Mesenchymal stem cell (in vitro differentiated cells and primary cell): Measurements from ENCODE around the gene TEDC2.

ENCODE experiments used
- DNase-seq: peaks from one replicate; pipeline ENCODE4 v3.0.0-alpha.2; 2013
- H2AFZ ChIP-seq: one replicate; pipeline ENCODE4 v1.6.1; 2013; ENCODE audit warnings: low read depth, mild to moderate bottlenecking, control low read depth, inconsistent platforms, low read length, moderate library complexity
- H2AK5ac ChIP-seq: 2 replicates; pipeline ENCODE4 v1.6.1; 2013; ENCODE audit warnings: low read length, moderate library complexity, mild to moderate bottlenecking, inconsistent platforms; ENCODE audit not compliant: severe bottlenecking
- H2BK120ac ChIP-seq: one replicate; pipeline ENCODE4 v1.6.1; 2013; ENCODE audit warnings: low read depth, mild to moderate bottlenecking, inconsistent platforms, low read length, moderate library complexity
- H2BK12ac ChIP-seq, 2 experiments: one replicate each; pipeline ENCODE4 v1.6.1; 2013; ENCODE audit warnings: inconsistent platforms in 2 of 2, low read length in 2 of 2, mild to moderate bottlenecking in 2 of 2, moderate library complexity in 2 of 2, control low read depth in 1 of 2
- H2BK15ac ChIP-seq: one replicate; pipeline ENCODE4 v1.6.1; 2013; ENCODE audit warnings: mild to moderate bottlenecking, low read depth, inconsistent platforms; ENCODE audit not compliant: poor library complexity, severe bottlenecking
- H2BK5ac ChIP-seq: 2 replicates; pipeline ENCODE4 v1.6.1; 2013; ENCODE audit warnings: low read depth, mild to moderate bottlenecking, low read length, control low read depth, inconsistent platforms; ENCODE audit not compliant: poor library complexity, severe bottlenecking
- H3K14ac ChIP-seq, 2 experiments: one replicate each; pipeline ENCODE4 v1.6.1; 2013; ENCODE audit warnings: inconsistent platforms in 2 of 2, low read length in 2 of 2, control low read depth in 1 of 2, mild to moderate bottlenecking in 1 of 2, moderate library complexity in 1 of 2
- H3K18ac ChIP-seq, 2 experiments: one replicate each; pipeline ENCODE4 v1.6.1; 2013; ENCODE audit warnings: inconsistent platforms in 2 of 2, low read length in 2 of 2, control low read depth in 1 of 2, low read depth in 1 of 2, mild to moderate bottlenecking in 1 of 2
- H3K23ac ChIP-seq, 2 experiments: one replicate each; pipeline ENCODE4 v1.6.1; 2013; ENCODE audit warnings: inconsistent platforms in 2 of 2, low read length in 2 of 2, mild to moderate bottlenecking in 2 of 2, moderate library complexity in 2 of 2, control low read depth in 1 of 2
- H3K27ac ChIP-seq: 2 replicates; pipeline ENCODE4 v1.5.1; 2013; ENCODE audit warnings: mild to moderate bottlenecking, moderate library complexity, low read length, control low read depth, inconsistent platforms; ENCODE audit not compliant: poor library complexity, severe bottlenecking
- H3K27me3 ChIP-seq, 2 experiments: 2 replicates each; pipeline versions ENCODE4 v1.6.1 to v1.7.0; 2013; ENCODE audit warnings: low read length in 2 of 2, mild to moderate bottlenecking in 2 of 2, moderate library complexity in 2 of 2, control low read depth in 1 of 2, inconsistent platforms in 1 of 2; ENCODE audit not compliant: control insufficient read depth in 1 of 2, insufficient read depth in 1 of 2
- H3K36me3 ChIP-seq, 2 experiments: 2 replicates each; pipeline versions ENCODE4 v1.6.1 to v1.7.0; 2013; ENCODE audit warnings: low read length in 2 of 2, control low read depth in 1 of 2, inconsistent platforms in 1 of 2, low read depth in 1 of 2, mild to moderate bottlenecking in 1 of 2; ENCODE audit not compliant: insufficient read depth in 2 of 2, control insufficient read depth in 1 of 2
- H3K4ac ChIP-seq, 2 experiments: one replicate each; pipeline ENCODE4 v1.6.1; 2013; ENCODE audit warnings: inconsistent platforms in 2 of 2, low read length in 2 of 2, mild to moderate bottlenecking in 2 of 2, moderate library complexity in 2 of 2, control low read depth in 1 of 2, low read depth in 1 of 2
- H3K4me1 ChIP-seq: 2 replicates; pipeline ENCODE4 v1.6.1; 2013; ENCODE audit warnings: low read depth, low read length, control low read depth; ENCODE audit not compliant: control insufficient read depth, insufficient read depth
- H3K4me2 ChIP-seq: 2 replicates; pipeline ENCODE4 v1.6.1; 2013; ENCODE audit warnings: low read length, mild to moderate bottlenecking, inconsistent platforms; ENCODE audit not compliant: poor library complexity, severe bottlenecking
- H3K4me3 ChIP-seq, 2 experiments: 2 replicates each; pipeline versions ENCODE4 v1.5.1 to v1.7.0; 2013; ENCODE audit warnings: low read length in 2 of 2, mild to moderate bottlenecking in 2 of 2, control low read depth in 1 of 2, low read depth in 1 of 2; ENCODE audit not compliant: insufficient read depth in 1 of 2
- H3K79me1 ChIP-seq: replicated peaks from 2 replicates; pipeline ENCODE4 v1.6.1; 2013; ENCODE audit warnings: mild to moderate bottlenecking, control low read depth, low read length, inconsistent platforms; ENCODE audit not compliant: poor library complexity, severe bottlenecking
- H3K9ac ChIP-seq: 2 replicates; pipeline ENCODE4 v1.7.0; 2013; ENCODE audit warnings: mild to moderate bottlenecking, low read length, moderate library complexity
- H3K9me3 ChIP-seq: 2 replicates; pipeline ENCODE4 v1.7.0; 2013; ENCODE audit warnings: mild to moderate bottlenecking, low read length; ENCODE audit not compliant: control insufficient read depth
- H4K8ac ChIP-seq: one replicate; pipeline ENCODE4 v1.6.1; 2013; ENCODE audit warnings: inconsistent platforms, mild to moderate bottlenecking, low read length, moderate library complexity
- H4K91ac ChIP-seq: one replicate; pipeline ENCODE4 v1.6.1; 2013; ENCODE audit warnings: mild to moderate bottlenecking, low read length, inconsistent platforms
- WGBS: methylation state at CpG from one replicate; pipeline ENCODE4 v1.1.7; 2013; ENCODE audit warnings: mixed read lengths; 5-methylcytosine and 5-hydroxymethylcytosine counted together

Gene TEDC2

DNA sequence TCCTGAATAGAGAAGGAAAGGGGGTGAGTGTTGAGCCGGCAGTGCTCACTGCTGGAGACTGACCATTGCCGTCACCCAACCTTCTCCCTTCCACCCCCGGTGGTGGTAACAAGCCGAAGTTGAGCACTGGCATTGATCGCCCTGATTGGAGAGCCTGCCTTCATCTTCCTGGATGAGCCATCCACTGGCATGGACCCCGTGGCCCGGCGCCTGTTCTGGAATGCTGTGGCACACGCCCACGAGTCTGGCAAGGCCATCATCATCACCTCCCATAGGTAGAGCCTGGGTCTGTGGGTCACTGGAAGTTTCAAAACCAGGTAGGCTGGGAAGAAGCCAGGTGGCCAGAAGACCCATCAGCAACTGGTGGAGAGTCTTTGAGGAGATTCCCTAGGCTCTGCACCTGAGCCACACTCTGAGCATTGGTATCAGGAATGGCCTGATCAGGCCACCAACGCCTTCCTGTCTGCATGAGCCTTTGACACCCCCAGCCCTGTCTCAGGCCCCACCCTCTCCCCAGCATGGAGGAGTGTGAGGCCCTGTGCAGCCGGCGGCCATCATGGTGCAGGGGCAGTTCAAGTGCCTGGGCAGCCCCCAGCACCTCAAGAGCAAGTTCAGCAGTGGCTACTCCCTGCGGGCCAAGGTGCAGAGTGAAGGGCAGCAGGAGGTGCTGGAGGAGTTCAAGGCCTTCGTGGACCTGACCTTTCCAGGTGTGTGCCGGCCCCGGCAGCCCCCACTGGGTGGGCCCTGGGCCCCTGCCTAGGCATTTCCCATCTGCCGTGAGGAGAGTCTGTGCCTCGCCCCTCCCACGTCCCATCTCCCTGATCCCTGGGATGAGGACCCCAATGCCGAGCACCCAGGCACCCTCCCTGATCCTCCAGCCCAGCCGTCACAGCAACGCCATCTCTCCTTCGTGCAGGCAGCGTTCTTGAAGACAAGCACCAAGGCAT lies 35.6 kb upstream of the TEDC2 start:
- no peak overlapping the region for H3K4ac ChIP-seq
- 92% methylated on average over 24 of the region's 25 CpGs for WGBS

DNA sequence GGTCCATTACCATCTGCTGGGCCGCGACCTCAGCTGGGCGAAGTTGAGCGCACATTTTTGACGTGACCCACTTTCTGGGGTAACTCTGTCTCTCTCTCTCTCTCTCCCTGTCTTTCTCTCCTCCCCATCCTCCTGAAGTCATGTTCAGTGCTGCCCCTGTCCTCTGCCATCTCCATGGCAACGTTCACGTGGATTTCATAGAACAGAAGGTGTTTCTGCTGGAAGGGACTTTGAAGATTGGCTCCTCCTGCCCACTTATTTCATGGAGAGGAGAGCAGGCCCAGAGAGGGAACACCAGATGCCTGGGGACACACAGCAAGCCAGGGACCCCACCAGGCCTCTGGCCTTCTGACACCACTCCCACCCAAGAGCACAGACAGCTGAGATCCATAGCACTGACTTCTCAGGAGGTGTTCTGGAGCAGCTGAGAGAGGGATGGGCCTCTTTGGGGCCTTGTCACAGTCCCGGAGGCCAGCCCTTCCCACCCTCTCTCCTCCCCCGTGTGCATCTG lies 34.8 kb upstream of the TEDC2 start:
- Histone ChIP-seq H3K4me3 (no peak overlapping the region), H3K79me1 (peaks cover 5% of the 10 kb centered on the region), H3K18ac (no peak overlapping the region), H2AFZ (no peak overlapping the region), H2BK12ac (no peak overlapping the region), H3K23ac (no peak overlapping the region), H3K36me3 (no peaks in the 10 kb centered on the region), H3K9me3 (no peaks in the 10 kb centered on the region), H3K14ac (no peak overlapping the region), H3K4me1 (peaks cover 10% of the 10 kb centered on the region), H3K9ac (no peak overlapping the region), H4K8ac (no peak overlapping the region), H4K91ac (no peak overlapping the region), H3K4ac (no peak overlapping the region), H2AK5ac (no peak overlapping the region), H3K4me2 (no peak overlapping the region), H3K27me3 (peaks cover 13 to 17% of the 10 kb centered on the region in 2 experiments), H3K27ac (no peak overlapping the region), H2BK15ac (no peak overlapping the region), H2BK5ac (no peak overlapping the region), H2BK120ac (no peak overlapping the region)
- 94% methylated on average over 9 of the region's 9 CpGs for WGBS
- DNase-seq = no peak

More for the DNA sequence above, 35.6 kb upstream of the TEDC2 start:
- H2AFZ ChIP-seq = no peak overlapping the region
- no peak overlapping the region for H2BK5ac ChIP-seq
- no peak overlapping the region for H3K18ac ChIP-seq
- H3K27ac ChIP-seq = no peak overlapping the region
- no peak overlapping the region for H3K4me2 ChIP-seq
- H3K23ac ChIP-seq = no peak overlapping the region
- no peak overlapping the region for H2AK5ac ChIP-seq
- H4K91ac ChIP-seq = peak overlapping the region; percentile 49
- no peak overlapping the region for H3K9ac ChIP-seq
- no peak overlapping the region for H3K14ac ChIP-seq
- DNase-seq = no peak
- H3K36me3 ChIP-seq = no peaks in the 10 kb centered on the region
- no peak overlapping the region for H4K8ac ChIP-seq
- no peak overlapping the region for H3K4me3 ChIP-seq
- H3K4me1 ChIP-seq = peaks cover 9% of the 10 kb centered on the region
- H2BK15ac ChIP-seq = no peak overlapping the region
- no peaks in the 10 kb centered on the region for H3K9me3 ChIP-seq
- peaks cover 13 to 17% of the 10 kb centered on the region in 2 experiments for H3K27me3 ChIP-seq
- peaks cover 3% of the 10 kb centered on the region for H3K79me1 ChIP-seq
- no peak overlapping the region for H2BK120ac ChIP-seq
- no peak overlapping the region for H2BK12ac ChIP-seq

DNA sequence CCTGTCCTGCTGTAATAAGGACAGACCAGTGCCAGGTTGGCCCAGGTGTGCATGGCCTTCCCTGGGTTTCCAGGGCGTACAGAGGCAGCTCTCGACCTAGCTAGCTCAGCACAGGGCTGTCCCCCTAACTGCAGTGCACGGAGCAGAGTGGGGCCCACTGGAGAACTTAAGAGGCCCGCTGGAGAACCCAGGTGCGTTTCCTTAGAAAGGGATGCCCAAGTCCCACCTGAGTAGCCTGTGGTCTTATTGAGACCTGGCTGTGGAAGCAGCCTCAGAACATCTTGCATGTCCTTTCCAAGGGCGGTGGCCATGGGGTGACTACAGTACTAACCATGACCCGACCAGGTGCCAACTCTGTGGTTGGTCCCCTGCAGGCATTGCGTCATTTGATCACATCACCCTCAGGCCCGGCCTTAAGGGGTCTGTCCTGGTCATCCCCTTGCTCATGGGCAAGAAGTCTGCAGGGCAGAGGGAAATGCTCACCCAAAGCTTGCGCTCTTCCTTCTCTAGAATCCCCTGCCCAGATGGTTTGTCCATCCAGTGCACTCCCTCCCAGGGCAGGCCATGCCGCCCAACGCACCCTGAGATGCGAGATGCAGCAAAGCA lies 34.0 kb upstream of the TEDC2 start:
- DNase-seq = no peak
- no peak overlapping the region for H3K4ac ChIP-seq
- no peak overlapping the region for H3K23ac ChIP-seq
- peaks cover 5% of the 10 kb centered on the region for H3K79me1 ChIP-seq
- H3K4me2 ChIP-seq = no peak overlapping the region
- WGBS = 95% methylated on average over 13 of the region's 13 CpGs
- H3K27ac ChIP-seq = no peak overlapping the region
- H4K8ac ChIP-seq = no peak overlapping the region
- no peak overlapping the region for H2BK5ac ChIP-seq
- H3K4me3 ChIP-seq = no peak overlapping the region
- no peak overlapping the region for H2AFZ ChIP-seq
- peaks cover 15% of the 10 kb centered on the region for H3K4me1 ChIP-seq
- H3K27me3 ChIP-seq = peaks cover 7 to 10% of the 10 kb centered on the region in 2 experiments
- no peak overlapping the region for H3K14ac ChIP-seq
- no peak overlapping the region for H2BK120ac ChIP-seq
- no peak overlapping the region for H4K91ac ChIP-seq
- no peak overlapping the region for H2BK12ac ChIP-seq
- H2AK5ac ChIP-seq = no peak overlapping the region
- H3K9me3 ChIP-seq = no peaks in the 10 kb centered on the region
- H3K18ac ChIP-seq = no peak overlapping the region
- no peaks in the 10 kb centered on the region for H3K36me3 ChIP-seq
- H3K9ac ChIP-seq = no peak overlapping the region
- H2BK15ac ChIP-seq = no peak overlapping the region

DNA sequence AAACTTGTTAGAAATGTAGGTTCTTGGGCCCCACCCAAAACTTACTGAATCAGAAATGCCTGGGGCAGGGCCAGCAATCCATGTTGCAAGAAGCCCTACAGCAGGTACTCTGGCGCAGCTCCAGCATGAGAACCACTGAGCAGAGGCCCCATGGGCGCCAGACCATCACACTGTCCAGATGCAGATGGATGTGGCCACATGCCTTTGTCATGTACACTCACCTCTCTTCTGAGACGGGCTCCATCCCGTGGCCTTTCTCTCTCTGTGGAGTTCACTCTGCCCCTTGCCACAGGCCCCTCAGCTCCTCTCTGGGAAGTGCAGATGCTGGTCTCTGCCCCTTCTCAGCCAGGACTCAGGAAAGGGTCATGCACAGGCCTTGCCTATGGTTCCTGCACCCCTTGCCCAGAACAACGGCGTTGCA lies 33.0 kb upstream of the TEDC2 start:
- no peak for DNase-seq
- Histone ChIP-seq H3K23ac (no peak overlapping the region), H2BK120ac (no peak overlapping the region), H3K4me2 (no peak overlapping the region), H3K9me3 (no peaks in the 10 kb centered on the region), H2BK15ac (no peak overlapping the region), H3K18ac (no peak overlapping the region), H2BK5ac (no peak overlapping the region), H3K36me3 (peaks cover 0 to under 1% of the 10 kb centered on the region in 2 experiments), H3K4me1 (peaks cover 15% of the 10 kb centered on the region), H2AFZ (no peak overlapping the region), H3K79me1 (peaks cover 8% of the 10 kb centered on the region), H2AK5ac (no peak overlapping the region), H3K4me3 (no peak overlapping the region), H3K27ac (no peak overlapping the region), H3K27me3 (peaks cover 4 to 7% of the 10 kb centered on the region in 2 experiments), H2BK12ac (no peak overlapping the region), H3K9ac (no peak overlapping the region), H4K8ac (no peak overlapping the region), H3K4ac (no peak overlapping the region), H3K14ac (no peak overlapping the region), H4K91ac (no peak overlapping the region)
- 92% methylated on average over 6 of the region's 6 CpGs for WGBS
